DND-41 (cell line): ENCODE measurements around the gene MAPK6.

Experiments
- ATAC-seq: fragments of 200-7000 bp; cut with Tn5 transposase; 3 replicates; pipeline ENCODE4 v1.9.1; 2021; ENCODE audit warnings: low read depth; ENCODE audit not compliant: insufficient read depth
- DNase-seq: peaks from one replicate; pipeline ENCODE4 v3.0.0-alpha.2; 2020
- H2AFZ ChIP-seq: 2 replicates; pipeline ENCODE4 v1.6.0; 2012; ENCODE audit warnings: low read depth, low read length
- H3K27ac ChIP-seq: 2 replicates; pipeline ENCODE4 v1.5.1; 2012; ENCODE audit warnings: low read length, inconsistent platforms
- H3K27me3 ChIP-seq: fragments of 200-600 bp; sonication (generic); 2 replicates; pipeline ENCODE4 v1.6.0; 2012; ENCODE audit warnings: low read length, mild to moderate bottlenecking, inconsistent platforms; ENCODE audit not compliant: insufficient read depth, poor library complexity
- H3K36me3 ChIP-seq: 2 replicates; pipeline ENCODE4 v1.5.1; 2012; ENCODE audit warnings: low read length, inconsistent platforms; ENCODE audit not compliant: insufficient read depth
- H3K4me1 ChIP-seq: 2 replicates; pipeline ENCODE4 v1.5.1; 2012; ENCODE audit warnings: mild to moderate bottlenecking, low read length; ENCODE audit not compliant: insufficient read depth
- H3K4me2 ChIP-seq: 2 replicates; pipeline ENCODE4 v1.6.0; 2012; ENCODE audit warnings: mild to moderate bottlenecking, moderate library complexity, low read length, inconsistent platforms; ENCODE audit not compliant: insufficient read depth
- H3K4me3 ChIP-seq, 2 experiments: fragments of 200-600 bp in 1 of 2; shearing (Covaris generic) in 1 of 2; 2 replicates each; pipeline ENCODE4 v1.5.1; 2012 to 2016; ENCODE audit warnings: inconsistent platforms in 2 of 2, low read length in 2 of 2, mild to moderate bottlenecking in 2 of 2, low read depth in 1 of 2, moderate library complexity in 1 of 2
- H3K79me2 ChIP-seq: 2 replicates; pipeline ENCODE4 v1.6.0; 2012; ENCODE audit warnings: low read length, inconsistent platforms; ENCODE audit not compliant: insufficient read depth
- H3K9ac ChIP-seq: 2 replicates; pipeline ENCODE4 v1.6.0; 2012; ENCODE audit warnings: low read depth, mild to moderate bottlenecking, inconsistent platforms, low read length, moderate library complexity
- H3K9me3 ChIP-seq: 2 replicates; pipeline ENCODE4 v1.5.1; 2012; ENCODE audit warnings: low read length, moderate library complexity, mild to moderate bottlenecking, inconsistent platforms; ENCODE audit not compliant: insufficient read depth, severe bottlenecking
- H4K20me1 ChIP-seq: 2 replicates; pipeline ENCODE4 v1.6.0; 2012; ENCODE audit warnings: low read length; ENCODE audit not compliant: insufficient read depth
- EZH2 ChIP-seq: IDR thresholded peaks from 3 replicates; pipeline ENCODE4 v1.6.1; 2012; ENCODE audit warnings: borderline replicate concordance, low read depth, mild to moderate bottlenecking, moderate library complexity, low read length, inconsistent platforms; ENCODE audit not compliant: severe bottlenecking
- TF ChIP-seq, protein P1 (sequence below): IDR thresholded peaks from 2 replicates; pipeline ENCODE4 v1.5.1; 2012; ENCODE audit warnings: borderline replicate concordance, low read length, moderate library complexity, mild to moderate bottlenecking; ENCODE audit not compliant: poor library complexity, severe bottlenecking; ENCODE audit errors: extremely low read depth

The MAPK6 gene

DNA sequence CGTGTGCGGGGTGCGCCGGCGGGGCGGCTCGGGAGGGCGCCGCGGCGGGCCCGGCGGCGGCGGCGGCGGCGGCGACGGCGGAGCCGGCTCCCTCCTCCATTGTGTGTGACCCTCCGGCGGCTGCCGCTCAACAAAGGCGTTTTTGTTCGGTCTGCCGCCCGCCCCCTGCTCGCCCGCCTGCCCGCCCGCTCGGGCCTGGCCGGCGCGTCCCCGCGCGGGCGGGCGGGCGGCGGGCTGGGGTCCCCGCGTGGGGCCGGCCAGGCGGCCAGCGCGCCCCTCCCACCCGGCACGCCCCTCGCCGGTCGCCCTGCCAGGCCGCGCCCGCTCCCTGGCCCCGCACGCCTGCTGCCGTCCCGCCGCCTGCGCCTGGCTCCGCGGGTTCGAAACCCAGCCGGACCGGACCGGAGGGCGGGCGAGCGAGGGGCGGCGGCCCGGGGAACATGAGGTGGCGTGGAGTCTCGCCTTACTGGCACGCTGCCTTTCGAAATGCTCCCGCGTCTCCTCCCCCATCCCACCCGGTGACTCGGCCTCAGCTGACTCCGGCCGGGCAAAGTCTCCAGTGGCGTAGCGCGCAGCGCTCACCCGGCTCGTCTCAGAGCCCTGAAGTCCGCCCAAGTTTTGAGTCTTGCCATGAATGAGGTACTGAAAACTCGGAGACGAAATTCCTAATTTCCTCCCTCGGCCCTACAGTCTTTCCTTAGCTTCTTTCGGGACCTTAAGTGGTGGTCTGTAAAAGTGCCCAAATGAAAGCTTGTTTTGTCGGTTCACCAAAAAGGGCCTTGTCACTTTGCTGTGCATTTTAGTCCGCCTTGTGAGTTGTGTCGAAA, 588 bp downstream of the MAPK6 start:
- no peak for TF ChIP-seq EZH2
- TF ChIP-seq, protein P1, sequence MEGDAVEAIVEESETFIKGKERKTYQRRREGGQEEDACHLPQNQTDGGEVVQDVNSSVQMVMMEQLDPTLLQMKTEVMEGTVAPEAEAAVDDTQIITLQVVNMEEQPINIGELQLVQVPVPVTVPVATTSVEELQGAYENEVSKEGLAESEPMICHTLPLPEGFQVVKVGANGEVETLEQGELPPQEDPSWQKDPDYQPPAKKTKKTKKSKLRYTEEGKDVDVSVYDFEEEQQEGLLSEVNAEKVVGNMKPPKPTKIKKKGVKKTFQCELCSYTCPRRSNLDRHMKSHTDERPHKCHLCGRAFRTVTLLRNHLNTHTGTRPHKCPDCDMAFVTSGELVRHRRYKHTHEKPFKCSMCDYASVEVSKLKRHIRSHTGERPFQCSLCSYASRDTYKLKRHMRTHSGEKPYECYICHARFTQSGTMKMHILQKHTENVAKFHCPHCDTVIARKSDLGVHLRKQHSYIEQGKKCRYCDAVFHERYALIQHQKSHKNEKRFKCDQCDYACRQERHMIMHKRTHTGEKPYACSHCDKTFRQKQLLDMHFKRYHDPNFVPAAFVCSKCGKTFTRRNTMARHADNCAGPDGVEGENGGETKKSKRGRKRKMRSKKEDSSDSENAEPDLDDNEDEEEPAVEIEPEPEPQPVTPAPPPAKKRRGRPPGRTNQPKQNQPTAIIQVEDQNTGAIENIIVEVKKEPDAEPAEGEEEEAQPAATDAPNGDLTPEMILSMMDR, result no peak
- H3K36me3 ChIP-seq, result no peaks in the 10 kb centered on the region; the same call in 1 of the 2 replicates
- peaks cover 23% of the 10 kb centered on the region for H4K20me1 ChIP-seq
- peak overlapping the region; percentile 93 for H3K27ac ChIP-seq
- no peaks in the 10 kb centered on the region for H3K27me3 ChIP-seq
- ATAC-seq (peak; percentile 53), DNase-seq (peak; percentile 58)
- H3K79me2 ChIP-seq, result peaks cover 50% of the 10 kb centered on the region
- H3K9ac ChIP-seq, result peak overlapping the region; percentile 90
- peaks cover 33% of the 10 kb centered on the region for H3K4me1 ChIP-seq
- H2AFZ ChIP-seq, result peak overlapping the region; percentile 77
- H3K4me3 ChIP-seq, result peak overlapping the region; percentile 87 to 91
- H3K9me3 ChIP-seq, result no peaks in the 10 kb centered on the region
- H3K4me2 ChIP-seq, result peak overlapping the region; percentile 83

DNA sequence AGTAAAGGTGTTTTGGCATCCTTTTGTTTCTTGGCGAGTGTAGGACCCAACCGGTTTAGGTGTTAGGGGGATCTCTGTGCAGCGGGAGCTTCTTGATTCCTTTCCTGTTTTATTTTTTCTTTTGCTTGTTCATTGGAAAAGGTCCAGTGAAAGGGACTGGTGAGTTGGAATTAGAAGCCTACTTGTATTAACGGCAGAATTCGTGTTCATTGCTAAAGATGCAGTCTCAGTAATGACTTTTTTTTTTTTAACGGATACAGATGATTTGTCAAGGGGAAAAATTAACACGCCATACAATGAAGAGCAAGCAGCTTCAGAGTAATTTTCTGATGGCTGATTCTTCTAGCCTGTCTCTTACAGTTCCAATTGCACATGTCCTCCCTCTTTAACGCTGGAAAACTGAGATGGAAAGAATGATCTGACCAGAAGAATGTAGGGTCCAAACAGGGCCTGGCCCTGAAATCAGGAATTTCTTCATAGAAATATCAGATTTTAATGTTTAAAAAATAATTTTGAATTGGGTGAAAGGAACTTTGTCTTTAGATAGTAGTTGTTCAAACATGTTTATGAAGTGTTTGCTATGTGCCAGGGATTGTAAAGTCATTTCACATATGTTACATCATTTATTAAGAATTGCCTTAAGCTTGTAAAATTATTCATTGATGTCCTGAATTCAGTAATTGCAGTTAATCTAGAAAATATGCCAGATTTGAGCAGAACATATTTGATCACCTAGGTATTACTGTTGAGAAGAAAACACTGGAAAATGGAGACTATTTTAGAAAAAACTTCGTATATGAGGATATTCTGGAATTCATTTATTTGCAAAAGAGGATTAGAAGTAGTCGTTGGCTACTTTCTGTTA, 1.4 kb downstream of the MAPK6 start:
- Histone ChIP-seq H3K4me3 (peak overlapping the region; percentile 87 to 91), H3K27ac (peak overlapping the region; percentile 93), H4K20me1 (peaks cover 28% of the 10 kb centered on the region), H3K36me3 (no peaks in the 10 kb centered on the region; the same call in 1 of the 2 replicates), H3K27me3 (no peaks in the 10 kb centered on the region), H3K79me2 (peaks cover 59% of the 10 kb centered on the region), H3K4me1 (peaks cover 33% of the 10 kb centered on the region), H3K9me3 (no peaks in the 10 kb centered on the region), H2AFZ (peak overlapping the region; percentile 77; the same call in 1 of the 2 replicates), H3K4me2 (peak overlapping the region; percentile 78), H3K9ac (peak overlapping the region; percentile 90)
- TF ChIP-seq EZH2, result no peak
- TF ChIP-seq, protein P1, result no peak
- ATAC-seq (peak; percentile 29), DNase-seq (peak; percentile 26)

DNA sequence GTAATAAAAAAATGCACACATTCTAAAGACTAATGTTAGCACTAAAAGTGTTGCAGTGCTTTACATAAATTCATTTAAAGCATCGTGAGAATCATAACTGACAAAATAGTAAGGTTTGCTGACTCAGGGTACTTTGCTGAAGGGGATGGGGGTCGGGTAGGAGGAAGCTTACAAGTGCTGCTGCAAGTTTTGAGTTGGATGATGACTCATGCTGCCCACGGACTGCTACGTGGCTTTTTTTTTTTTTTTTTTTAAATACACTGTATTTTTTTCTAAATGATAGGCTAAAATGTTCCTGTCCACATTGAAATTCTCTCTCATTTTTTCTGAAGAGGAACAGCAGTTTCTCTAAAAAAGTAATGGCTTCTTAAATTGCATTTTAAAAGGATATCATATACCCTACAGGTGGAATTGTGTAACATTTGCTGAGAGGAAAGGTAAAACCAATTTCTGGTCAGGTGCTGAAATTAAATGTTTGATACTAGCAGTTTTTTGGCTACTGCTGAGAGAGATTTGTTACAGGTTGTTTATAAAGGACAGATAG, 2.2 kb downstream of the MAPK6 start:
- H3K79me2 ChIP-seq, result peaks cover 66% of the 10 kb centered on the region
- H3K36me3 ChIP-seq, result no peaks in the 10 kb centered on the region; the same call in 1 of the 2 replicates
- peak; percentile 75 for DNase-seq

More for the DNA sequence above, 2.2 kb downstream of the MAPK6 start:
- Histone ChIP-seq H3K4me3 (peak overlapping the region in 1 of 2 experiments; percentile 91; a peak in 3 of 4 replicates), H3K9ac (peak overlapping the region; percentile 90), H3K27ac (peak overlapping the region; percentile 93), H3K4me2 (peak overlapping the region; percentile 78), H3K4me1 (peaks cover 33% of the 10 kb centered on the region), H3K27me3 (no peaks in the 10 kb centered on the region), H2AFZ (no peak overlapping the region), H4K20me1 (peaks cover 31% of the 10 kb centered on the region), H3K9me3 (no peaks in the 10 kb centered on the region)
- ATAC-seq, result peak; percentile 70
- TF ChIP-seq, protein P1, result peak; percentile 6
- TF ChIP-seq EZH2, result no peak
